Measurements from ENCODE around the gene SDCBP2.

SDCBP2 gene

GRCh38 chr20:1282966-1283365 lies 46.0 kb downstream of the SDCBP2 start:
- no peak for TF ChIP-seq CTCF (IDR thresholded peaks at IDR 0.05; ENCODE audit: insufficient read depth, missing control alignments)
- FAIRE-seq, result no peak

GRCh38 chr20:1281279-1282057 lies 47.5 kb downstream of the SDCBP2 start:
- DNase-seq (ENCODE audit: insufficient read length, low spot score), result no peak
- FAIRE-seq, result no peak
- TF ChIP-seq CTCF (IDR thresholded peaks at IDR 0.05; ENCODE audit: insufficient read depth, missing control alignments), result no peak

More at GRCh38 chr20:1282966-1283365, 46.0 kb downstream of the SDCBP2 start:
- DNase-seq (ENCODE audit: insufficient read length, low spot score), result no peak

GRCh38 chr20:1280195-1281102 lies 48.5 kb downstream of the SDCBP2 start:
- TF ChIP-seq CTCF (IDR thresholded peaks at IDR 0.05; ENCODE audit: insufficient read depth, missing control alignments), result no peak
- DNase-seq (ENCODE audit: insufficient read length, low spot score) (no peak), FAIRE-seq (no peak)

DNA sequence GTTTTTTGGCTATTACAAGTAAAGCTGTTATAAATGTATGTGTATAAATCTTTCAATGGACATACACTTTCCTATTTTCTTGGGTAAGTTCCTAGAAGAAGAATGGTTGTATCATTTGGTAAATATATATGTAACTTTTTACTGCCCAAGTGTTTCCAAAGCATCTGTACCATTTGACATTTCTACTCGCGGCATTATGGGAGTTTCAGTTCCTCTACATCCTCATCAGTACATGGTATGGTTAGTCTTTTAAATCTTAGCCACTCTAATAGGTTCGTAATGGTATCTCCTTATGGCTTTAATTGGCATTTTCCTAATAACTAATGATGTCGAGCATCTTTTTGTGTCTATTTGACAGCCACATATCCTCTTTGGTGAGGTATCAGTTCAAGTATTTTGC lies 49.9 kb downstream of the SDCBP2 start:
- DNase-seq (ENCODE audit: insufficient read length, low spot score) (no peak), FAIRE-seq (no peak)
- no peak for TF ChIP-seq CTCF (IDR thresholded peaks at IDR 0.05; ENCODE audit: insufficient read depth, missing control alignments)

DNA sequence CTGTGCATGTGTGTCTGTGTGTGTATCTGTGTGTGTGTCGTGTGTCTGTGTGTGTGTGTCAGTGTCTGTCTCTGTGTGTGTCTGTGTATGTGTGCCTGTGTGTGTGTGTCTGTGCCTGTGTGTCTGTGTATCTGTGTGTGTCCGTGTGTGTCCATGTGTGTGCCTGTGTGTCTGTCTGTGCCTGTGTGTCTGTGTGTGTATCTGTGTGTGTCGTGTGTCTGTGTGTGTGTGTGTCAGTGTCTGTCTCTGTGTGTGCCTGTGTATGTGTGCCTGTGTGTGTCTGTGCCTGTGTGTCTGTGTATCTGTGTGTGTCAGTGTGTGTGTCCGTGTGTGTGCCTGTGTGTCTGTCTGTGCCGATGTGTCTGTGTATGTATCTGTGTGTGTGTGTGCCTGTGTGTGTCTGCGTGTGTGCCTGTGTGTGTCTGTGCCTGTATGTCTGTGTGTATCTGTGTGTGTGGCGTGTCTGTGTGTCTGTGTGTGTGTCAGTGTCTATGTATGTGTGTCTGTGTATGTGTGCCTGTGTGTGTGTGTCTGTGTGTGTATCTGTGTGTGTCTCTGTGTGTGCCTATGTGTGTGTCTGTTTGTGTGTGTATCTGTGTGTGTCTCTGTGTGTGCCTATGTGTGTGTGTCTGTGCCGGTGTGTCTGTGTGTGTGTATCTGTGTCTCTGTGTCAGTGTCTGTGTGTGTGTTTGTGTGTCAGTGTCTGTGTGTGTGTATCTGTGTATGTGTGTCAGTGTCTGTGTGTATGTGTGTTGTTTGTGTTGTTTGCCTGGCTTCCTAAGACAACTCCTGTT lies 51.2 kb downstream of the SDCBP2 start:
- TF ChIP-seq CTCF (IDR thresholded peaks at IDR 0.05; ENCODE audit: insufficient read depth, missing control alignments), result no peak
- FAIRE-seq (no peak), DNase-seq (ENCODE audit: insufficient read length, low spot score) (no peak)

DNA sequence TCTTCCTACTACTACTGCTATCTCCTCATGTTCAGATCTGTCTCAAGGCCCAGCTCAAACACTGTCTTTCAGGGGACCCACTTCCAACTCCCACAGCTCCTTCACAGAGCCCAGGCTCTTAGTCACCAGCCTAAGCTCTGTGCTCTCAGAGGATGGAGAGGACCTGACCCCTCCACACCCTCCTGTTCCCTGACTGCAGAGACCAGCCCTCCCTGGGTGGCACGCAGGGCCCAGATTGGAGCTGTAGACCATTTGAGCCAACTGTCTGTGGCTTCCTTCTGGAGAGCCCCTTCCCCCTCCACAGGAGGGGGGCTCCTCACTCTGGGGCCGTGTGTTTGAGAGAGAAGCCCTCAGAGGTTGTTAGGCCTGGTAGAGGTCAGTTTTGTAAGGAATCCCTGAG lies 53.0 kb downstream of the SDCBP2 start:
- FAIRE-seq, result no peak

More for the DNA sequence above, 53.0 kb downstream of the SDCBP2 start:
- TF ChIP-seq CTCF (IDR thresholded peaks at IDR 0.05; ENCODE audit: insufficient read depth, missing control alignments), result no peak
- no peak for DNase-seq (ENCODE audit: insufficient read length, low spot score)
